Stimulated activated CD4-positive, alpha-beta T cell treated with anti-CD3 and anti-CD28 coated beads, Interleukin-4, amount 100 ng/mL, for 24 hours (primary cell): Measurements from ENCODE around the gene ACBD7.

Experiments used
- DNase-seq: peaks from one replicate; pipeline ENCODE4 v3.0.0-alpha.2; 2020

Gene ACBD7

DNA sequence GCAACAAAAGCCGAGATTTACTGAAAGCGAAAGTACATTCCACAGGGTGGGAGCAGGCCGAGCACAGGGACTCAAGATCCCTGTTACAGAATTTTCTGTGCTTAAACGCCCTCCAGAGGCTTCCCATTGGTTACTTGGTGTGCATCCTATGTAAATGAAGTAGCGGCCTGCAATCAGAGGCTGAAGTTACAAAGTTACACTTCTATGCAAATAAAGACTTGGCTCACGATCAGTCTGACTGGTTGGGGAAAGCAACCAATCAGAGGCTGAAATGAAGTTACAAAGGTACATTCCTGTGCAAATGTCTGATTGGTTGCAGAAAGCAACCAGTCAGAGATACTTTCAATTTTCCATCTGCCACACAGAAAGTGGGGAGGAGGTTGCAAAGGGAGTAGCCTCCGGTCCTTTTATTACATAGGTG lies 4.1 kb downstream of the ACBD7 start:
- DNase-seq = no peak

DNA sequence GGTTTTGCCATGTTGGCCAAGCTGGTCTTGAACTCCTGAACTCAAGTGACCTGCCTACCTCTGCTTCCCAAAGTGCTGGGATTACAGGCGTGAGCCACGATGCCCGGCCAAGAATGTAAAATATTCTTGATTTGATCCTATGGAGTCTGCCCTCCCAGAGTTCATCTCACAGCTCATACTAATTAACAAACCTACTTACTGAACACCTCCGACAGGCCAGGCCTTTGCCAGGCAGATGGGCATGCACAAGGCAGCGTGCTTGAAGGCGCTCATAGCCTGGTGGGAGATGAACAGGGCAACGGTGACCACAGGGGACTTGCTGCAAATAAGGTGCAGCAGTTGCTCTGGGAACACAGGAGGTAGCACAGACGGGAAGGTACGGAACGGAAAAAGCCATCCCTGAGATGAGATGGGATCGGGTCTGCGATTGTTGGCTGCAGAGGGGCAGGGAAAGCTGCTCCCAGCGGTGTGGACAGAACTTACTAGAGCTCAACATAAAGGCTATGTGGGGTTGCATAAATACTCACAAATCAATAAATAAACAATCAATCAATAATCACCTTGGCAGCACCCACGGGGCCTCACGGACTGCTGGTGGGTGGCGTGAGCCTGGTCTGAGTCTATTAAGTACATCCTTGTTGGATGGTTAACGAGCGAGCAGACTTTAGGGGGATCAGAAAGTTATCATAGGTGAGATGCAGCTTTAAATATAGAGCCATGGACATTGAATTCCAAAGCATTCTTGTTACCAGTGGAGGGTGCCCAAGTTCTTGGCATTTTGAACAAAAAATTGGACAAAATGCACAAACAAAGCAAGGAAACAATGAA lies 4.7 kb downstream of the ACBD7 start:
- DNase-seq = no peak

DNA sequence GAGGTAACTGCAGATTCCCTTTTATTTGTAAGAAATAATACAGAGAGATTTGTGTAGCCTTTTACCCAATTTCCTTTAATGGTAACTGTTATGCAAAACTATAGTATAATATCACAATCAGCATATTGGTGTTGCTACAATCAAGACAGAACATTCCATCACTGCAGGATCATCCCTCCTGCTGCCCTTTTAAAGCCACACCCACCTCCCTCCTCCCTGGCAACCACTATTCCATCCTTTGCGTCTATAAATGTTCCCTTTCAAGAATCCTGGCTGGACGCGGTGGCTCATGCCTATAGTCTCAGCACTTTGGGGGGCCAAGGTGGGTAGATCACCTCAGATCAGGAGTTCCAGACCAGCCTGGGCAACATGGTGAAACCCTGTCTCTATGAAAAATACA lies 13.2 kb downstream of the ACBD7 start:
- no peak for DNase-seq

DNA sequence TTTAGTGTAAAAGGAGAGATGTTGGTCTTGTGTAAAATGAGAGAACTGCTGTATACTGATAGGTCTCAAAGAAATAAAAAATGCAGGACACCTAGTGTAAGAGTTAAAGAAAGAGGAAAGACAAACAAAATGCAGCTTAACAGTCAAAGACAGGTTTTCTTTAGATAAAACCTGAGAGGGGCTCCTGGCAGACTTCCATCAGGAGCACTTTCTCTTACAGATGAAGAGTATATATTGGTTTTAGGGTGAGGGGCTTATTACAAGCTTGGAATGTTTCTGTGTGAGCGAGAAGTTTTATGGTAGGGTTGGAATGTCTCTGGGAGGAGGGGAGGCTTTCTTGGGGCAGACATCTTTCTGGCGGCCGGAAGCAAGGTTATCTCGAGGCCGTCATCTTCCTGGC lies 16.2 kb downstream of the ACBD7 start:
- no peak for DNase-seq

DNA sequence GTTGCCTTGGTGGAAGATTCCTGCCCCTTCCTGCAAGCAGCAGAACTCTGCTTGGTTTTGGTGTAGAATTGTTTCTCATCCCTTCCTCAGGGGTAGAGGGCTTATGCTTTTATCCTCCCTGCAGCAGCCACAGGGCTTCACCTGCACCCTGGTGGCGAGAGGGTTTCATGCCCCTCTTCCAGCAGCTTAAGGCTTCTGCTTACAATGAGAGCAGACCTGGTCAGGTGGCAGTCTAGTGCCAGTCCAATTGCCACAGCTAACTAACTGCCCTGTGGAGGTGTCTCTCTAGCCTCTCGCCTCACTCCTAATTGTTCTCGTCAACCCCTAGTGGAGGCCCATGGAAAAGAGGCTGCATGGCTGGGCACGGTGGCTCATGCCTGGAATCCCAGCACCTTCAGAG lies 19.3 kb downstream of the ACBD7 start:
- DNase-seq = no peak

DNA sequence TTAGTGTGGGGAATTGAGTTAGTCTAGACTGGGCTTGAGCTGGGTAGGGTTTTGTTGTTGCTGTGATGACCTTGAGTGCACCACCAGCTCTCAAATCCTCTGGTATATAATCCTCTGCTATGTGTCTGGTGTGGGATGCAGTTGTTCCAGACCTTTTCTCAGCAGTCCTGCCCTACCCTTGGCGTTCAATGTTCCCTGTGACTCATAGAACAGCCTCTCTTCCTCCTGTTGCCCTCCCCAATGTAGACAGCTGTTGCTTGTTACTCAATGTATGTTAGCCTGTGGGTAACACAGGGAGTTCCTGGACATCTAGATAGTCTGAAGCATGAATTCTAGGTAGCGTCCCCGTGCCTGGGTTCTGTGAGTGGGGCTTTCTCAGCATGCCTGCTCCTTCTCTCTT lies 19.8 kb downstream of the ACBD7 start:
- DNase-seq = no peak

DNA sequence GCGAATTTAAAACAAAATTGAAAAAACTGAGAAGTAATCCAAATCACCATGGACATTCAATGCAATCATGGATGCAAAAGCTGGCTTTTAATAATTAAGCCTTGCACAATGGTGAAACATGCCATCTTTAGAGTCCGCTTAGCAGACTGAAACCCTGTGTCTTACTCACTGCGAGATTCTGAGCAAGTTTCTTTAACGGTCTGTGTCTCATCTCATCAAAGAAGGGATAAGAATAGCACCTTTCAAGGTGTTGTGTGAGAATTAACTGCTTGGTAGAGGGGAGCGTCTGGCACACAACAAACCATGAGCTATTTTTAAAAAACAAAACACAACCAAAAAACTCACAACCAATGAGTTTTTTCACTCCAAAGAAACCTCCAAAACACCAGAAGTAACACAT lies 21.4 kb downstream of the ACBD7 start:
- no peak for DNase-seq

DNA sequence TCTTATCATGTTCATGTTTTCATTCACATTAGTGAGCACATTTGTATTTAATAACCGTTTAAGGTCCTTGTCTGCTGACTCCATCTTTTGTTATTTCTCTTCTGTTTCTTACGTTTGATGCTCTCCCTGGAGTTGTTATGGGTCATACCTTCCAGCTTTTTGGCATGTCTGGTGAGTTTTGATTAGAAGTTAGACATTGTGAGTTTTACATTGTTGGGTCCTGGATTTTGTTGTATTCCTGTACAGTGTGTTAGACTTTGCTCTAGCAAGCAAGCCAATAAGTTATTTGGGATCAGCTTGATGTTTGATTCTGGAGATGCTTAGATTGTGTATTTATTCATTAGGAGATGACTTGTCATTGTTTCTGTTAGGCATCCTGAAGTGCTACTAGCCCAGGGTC lies 27.9 kb downstream of the ACBD7 start:
- DNase-seq = no peak

DNA sequence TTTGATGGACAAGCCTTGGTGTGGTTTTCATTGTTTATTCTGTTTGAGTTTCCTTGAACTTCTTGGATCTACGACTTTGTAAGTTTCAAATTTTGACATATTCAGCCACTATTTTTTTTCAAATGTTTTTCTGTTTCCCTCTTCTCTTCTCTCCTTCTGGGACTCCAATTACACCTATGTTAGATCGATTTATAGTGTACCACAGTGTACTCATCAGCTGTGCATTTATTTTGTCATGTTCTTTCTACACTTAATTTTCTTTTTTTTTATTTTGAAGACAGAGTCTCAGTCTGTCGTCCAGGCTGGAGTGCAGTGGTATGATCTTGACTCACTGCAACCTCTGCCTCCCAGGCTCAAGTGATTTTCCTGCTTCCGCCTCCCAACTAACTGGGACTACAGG lies 28.7 kb downstream of the ACBD7 start:
- no peak for DNase-seq

DNA sequence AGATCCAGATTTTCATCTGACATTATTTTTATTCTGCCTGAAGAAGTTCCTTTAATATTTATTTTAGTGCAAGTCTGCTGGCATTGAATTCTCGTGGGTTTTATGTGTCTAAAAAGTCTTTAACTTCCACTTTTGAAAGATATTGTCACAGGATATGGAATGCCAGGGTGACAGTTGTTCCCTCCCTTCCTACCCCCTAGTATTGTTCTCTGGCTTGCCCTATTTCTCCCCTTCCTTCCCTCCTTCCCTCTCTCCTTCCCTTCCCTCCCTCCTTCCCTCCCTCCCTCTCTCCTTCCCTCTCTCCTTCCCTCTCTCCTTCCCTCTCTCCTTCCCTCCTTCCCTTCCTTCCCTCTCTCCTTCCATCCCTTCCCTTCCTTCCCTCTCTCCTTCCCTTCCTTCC lies 29.9 kb downstream of the ACBD7 start:
- no peak for DNase-seq

DNA sequence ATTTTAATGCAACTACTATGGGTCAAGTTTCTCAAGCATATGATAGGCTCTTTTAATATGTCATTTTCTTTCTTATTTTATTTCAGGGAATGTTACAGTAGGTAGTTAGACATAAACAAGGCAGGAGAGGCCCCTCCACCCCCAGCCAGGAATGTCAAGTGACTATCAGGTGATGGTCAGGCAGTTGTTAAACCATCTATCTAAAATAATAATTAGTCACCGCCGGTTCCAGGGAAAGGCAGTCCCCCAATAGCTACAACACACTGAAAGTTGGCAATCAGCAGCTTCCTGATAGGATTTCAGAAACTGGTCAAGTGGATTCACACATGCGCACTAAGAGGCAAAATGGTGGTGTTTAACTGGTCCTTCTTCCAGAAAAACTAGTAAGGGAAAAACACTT lies 35.5 kb downstream of the ACBD7 start:
- DNase-seq = no peak

DNA sequence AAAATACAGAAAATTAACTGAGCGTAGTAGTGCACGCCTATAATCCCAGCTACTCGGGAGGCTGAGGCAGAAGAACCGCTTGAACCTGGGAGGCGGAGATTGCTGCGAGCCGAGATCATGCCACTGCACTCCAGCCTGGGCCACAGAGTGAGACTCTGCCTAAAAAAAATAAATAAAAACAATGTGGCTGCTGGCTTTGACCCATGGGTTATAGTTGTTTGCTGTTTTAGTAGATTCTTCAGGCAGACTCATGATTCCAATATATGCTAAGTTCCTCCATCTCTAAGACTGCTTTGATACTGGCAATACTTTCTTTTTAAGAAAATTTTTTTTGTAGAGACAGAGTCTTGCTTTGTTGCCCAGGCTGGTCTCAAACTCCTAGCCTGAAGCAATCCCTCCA lies 36.5 kb downstream of the ACBD7 start:
- DNase-seq = no peak

DNA sequence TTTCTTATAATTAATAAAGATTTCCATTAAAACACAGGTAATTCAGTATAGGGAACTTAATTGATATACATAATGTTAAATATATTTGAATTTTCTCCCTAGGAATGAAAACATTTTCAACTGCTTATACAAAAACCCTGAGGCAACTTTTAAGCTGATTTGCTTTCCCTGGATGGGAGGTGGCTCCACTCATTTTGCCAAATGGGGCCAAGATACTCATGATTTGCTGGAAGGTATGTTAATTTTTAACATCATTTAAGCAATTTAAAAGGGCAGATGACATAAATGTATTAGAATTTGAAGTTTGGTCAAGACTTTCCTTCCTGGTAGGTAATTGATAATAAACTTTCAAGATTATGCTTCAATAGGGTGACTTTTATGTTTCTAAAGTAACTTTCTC lies 39.0 kb downstream of the ACBD7 start:
- no peak for DNase-seq

DNA sequence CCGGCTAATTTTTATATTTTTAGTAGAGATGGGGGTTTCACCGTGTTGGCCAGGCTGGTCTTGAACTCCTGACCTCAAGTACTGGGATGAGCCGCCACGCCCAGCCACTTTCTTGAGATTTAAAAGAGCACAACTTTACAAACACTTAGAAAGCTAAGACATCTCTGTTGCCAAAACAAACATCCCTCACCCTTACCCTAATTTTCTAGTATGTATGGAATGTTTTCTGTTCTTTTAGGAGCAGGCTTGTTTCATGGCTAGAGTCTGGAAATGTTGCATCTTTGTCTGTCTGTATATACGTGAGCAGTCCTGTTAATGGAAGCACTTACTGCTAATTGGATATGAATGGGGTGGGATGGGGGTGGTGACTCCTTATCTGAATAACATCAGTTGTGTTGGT lies 42.0 kb downstream of the ACBD7 start:
- DNase-seq = no peak

DNA sequence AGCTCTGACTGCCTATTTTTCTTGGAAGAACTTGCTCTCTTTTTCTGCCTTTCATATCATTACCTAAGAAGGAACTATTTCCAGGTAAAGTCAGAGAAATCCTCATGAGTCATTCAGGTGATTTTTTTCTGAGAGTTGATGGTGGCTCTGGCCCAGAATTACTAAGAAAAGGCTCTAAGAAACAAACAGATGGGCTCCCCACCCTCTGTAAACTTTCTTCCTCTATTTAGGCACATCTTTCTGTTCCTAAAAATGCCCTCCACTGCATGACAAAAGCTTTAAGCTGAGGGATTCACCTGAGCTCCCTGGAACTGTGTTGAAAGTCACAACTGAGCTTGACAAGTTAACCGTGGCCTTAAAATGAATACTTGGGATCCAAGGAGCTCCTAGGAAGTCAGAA lies 43.2 kb downstream of the ACBD7 start:
- no peak for DNase-seq

DNA sequence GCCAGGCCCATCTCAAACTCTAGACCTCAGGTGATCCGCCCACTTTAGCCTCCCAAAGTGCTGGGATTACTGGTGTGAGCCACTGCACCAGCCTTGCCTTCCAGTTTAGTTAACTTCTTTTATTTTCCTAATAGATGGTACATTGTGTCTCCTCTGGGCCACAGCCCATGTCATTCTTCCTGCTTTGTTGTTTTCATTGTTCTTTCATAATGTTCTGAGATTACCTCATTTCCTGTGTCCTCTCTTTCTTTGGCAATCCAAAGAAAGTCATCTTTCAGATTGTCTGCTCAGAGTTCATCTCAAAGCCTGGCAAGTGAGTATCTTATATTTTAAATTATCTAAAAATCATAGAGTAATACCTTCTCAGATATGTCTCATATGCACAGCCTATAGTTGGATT lies 44.9 kb downstream of the ACBD7 start, which contains the start of gene OLAH:
Gene OLAH (plus strand): TSS at position 270 of the 400 bp plus-strand sequence. CDS start 3,346 bp downstream, outside the sequence.
- no peak for DNase-seq

DNA sequence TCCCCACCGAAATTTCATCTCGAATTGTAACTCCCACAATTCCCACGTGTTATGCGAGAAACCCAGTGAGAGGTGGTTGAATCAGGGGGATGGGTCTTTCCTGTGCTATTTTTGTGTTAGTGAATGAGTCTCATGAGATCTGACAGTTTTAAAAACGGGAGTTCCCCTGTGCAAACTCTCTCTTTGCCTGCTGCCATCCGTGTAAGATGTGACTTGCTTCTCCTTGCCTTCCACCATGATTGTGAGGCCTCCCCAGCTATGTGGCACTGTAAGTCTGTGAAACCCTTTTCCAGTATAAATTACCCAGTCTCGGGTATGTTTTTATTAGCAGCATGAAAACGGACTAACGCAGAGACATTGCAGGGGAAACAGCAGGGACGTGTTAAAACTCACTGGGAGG lies 50.2 kb downstream of the ACBD7 start:
- no peak for DNase-seq

DNA sequence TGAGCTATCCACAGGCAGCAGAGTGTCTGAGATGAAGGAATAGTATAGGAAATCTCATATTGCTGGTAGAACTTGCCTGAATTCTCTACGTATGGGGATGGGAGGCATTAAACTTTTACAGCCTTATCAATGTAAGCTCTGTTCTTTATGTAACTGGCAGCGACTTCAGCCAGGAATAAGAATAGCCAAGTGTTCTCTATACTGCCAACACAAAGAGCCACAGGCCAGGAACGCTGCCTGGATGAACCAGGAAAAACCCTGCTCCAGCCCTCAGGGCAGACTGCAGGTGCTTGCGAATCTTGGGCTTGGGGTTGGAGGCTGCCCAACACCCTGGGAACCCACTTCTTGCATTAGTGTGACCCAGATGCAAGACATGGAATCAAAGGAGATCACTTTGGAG lies 50.9 kb downstream of the ACBD7 start:
- DNase-seq = no peak

DNA sequence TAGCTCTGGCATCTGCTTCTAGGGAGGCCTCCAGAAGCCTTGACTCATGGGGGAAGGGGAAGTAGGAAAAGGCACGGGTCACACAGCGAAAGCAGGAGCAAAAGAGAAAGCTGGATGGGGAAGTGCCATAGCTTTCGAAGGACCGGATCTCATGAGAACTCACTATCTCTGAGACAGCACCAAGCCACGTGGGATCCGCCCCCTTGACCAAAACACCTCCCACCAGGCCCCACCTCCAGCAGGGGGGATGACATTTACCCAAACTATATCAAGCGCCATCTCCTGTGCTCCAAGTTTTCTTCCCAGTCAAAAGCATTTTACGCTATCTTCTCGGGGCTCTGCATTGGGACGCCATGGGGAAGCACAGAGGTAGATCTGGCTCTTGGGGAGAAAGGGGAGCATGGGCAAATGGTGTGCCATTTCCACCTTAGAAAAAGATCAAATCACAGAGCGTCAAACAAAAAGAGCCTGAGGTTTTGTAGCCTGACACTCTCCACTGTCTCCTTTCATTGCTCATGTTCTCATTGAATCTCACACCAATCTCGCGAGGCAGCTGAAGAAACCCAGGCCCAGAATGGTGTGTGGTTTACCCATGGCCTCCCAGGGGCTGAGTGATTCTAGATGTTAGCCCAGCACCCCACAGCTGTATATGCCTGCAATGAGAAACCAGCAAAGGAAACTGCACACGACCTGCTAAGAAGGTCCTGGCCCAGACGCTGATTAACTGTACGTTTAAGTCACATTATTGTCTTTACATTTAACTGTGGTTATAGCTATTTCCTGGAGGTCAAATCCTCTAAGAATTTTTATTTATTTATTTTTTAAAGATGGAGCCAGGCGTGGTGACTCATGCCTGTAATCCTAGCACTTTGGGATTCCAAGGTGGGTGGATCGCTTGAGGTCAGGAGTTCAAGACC lies 52.9 kb downstream of the ACBD7 start:
- DNase-seq = no peak

DNA sequence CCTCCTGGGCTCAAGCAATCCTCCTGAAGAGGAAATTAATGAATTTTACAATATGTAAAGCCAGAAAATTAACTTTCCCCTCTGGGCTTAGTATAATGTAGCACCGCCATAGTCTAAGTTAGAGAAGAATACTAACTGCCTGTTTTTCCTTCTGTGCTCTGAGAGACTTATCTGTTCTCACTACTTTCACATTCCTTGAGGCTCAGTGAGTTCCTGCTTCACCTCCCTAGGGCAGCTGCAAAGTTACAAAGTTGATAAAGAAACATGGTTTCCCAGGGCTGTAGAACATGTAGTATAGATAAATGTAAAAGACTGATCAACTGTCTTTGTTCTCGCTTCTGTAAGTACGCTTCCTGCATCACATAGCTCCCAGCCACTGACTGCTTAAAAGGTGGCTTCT lies 60.8 kb downstream of the ACBD7 start:
- no peak for DNase-seq
